Sigmoid colon (tissue), 7 donors: Measurements from ENCODE around the gene GSG1L. TPM values are rescaled to one million over a fixed set of nuclear protein-coding genes. Genes with fewer than 3 reads are reported as not detected.

Source experiments
- DNase-seq: peaks from one replicate; pipeline ENCODE4 v3.0.0-alpha.2; 2019
- H3K27ac ChIP-seq, 4 donors: fragments of 200-600 bp; sonication (generic); one replicate each; pipeline ENCODE4 v1.5.1; 2016 to 2019; ENCODE audit warnings: mild to moderate bottlenecking in 1 of 4
- H3K27me3 ChIP-seq, 3 donors: fragments of 200-600 bp; sonication (generic); one replicate each; pipeline ENCODE4 v1.5.1; 2019; ENCODE audit warnings: mild to moderate bottlenecking in 1 of 3
- H3K36me3 ChIP-seq, 4 donors: fragments of 200-600 bp; sonication (generic); one replicate each; pipeline ENCODE4 v1.5.1; 2016 to 2019
- H3K4me1 ChIP-seq, 4 donors: fragments of 200-600 bp; sonication (generic); one replicate each; pipeline ENCODE4 v1.5.1; 2017 to 2019
- H3K4me3 ChIP-seq, 4 donors: fragments of 200-600 bp; sonication (generic); one replicate each; pipeline ENCODE4 v1.5.1; 2017 to 2019; ENCODE audit warnings: mild to moderate bottlenecking in 2 of 4, moderate library complexity in 1 of 4
- H3K9me3 ChIP-seq, 4 donors: fragments of 200-600 bp in 3 of 4; sonication (generic) in 3 of 4; one replicate each; pipeline versions ENCODE4 v1.5.1 to v1.6.1; 2013 to 2019
- EP300 ChIP-seq, 4 donors: sonication (generic); formaldehyde crosslinking; IDR thresholded peaks; one replicate each; pipeline ENCODE4 v1.6.1; 2017; ENCODE audit warnings: antibody characterized with exemption in 4 of 4
- POLR2A ChIP-seq, 2 donors: fragments of 450-650 bp; IDR thresholded peaks; one replicate each; pipeline ENCODE4 v1.6.1; 2016; ENCODE audit warnings: antibody characterized with exemption in 2 of 2, mild to moderate bottlenecking in 2 of 2, moderate library complexity in 2 of 2
- POLR2AphosphoS5 ChIP-seq, 4 donors: sonication (generic); formaldehyde crosslinking; IDR thresholded peaks; one replicate each; pipeline ENCODE4 v1.6.1; 2017; ENCODE audit warnings: antibody characterized with exemption in 4 of 4
- WGBS, 2 donors: extraction: QIAGEN DNeasy Blood & Tissue Kit; methylation state at CpG; one replicate each; pipeline ENCODE4 v1.1.7; 2013; 5-methylcytosine and 5-hydroxymethylcytosine counted together
- intact Hi-C: fragments of 100-400 bp; cut with DNase I; formaldehyde crosslinking; loops from one replicate; pipeline ENCODE4 v1.15.1; 2023
- polyA plus RNA-seq, 3 donors: library from polyadenylated mRNA; stranded (reverse); fragments of 200-250 nt; gene quantifications; one replicate each; pipeline ENCODE4 v1.2.3, GENCODE V29; 2013
- total RNA-seq, 4 donors: library from RNA; depleted of rRNA; stranded (reverse); fragments of >200 nt; gene quantifications; one replicate each; pipeline ENCODE4 v1.1.0, GENCODE V29; 2016
- TF ChIP-seq, protein P1 (sequence below), 4 experiments: fragments of 450-650 bp in 3 of 4; fragments of 200-600 bp in 1 of 4; IDR thresholded peaks; one replicate each; pipeline ENCODE4 v1.5.1; 2016 to 2019; ENCODE audit warnings: antibody characterized with exemption in 4 of 4, mild to moderate bottlenecking in 3 of 4, moderate library complexity in 2 of 4
- donor health status: healthy with polysubstance abuse.
- donor health status: Bipolar disorder and iron deficiency.
- donor health status: healthy.

GSG1L gene
- total and polyA plus RNA-seq, 7 donors: 0.25 to 0.66 (median 0.36) TPM; not detected in 2

DNA sequence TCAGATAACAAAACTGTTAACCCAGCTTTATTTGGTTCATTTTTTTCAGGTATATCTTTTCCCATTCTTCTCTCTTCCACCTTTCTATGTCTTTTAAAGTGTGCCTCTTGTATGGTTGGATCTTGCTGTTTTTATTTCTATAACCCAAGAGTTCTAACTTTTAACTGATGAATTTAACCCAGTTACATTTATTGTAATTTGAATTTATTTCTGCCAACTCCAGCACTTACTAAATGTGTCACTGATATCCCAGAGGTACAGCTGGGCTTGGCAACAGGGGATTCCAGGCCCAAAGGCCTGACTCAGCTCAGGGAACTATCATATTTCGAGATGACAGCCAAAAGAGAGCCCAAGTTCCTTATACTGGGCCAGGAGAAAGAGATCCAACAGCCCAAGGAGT lies 200.1 kb downstream of the GSG1L start:
- 60 to 65% methylated on average over 1 of the region's 1 CpG for WGBS, 2 donors
- TF ChIP-seq POLR2A (IDR thresholded peaks at IDR 0.05) (no peak), POLR2AphosphoS5 (IDR thresholded peaks at IDR 0.05) (no peak), EP300 (IDR thresholded peaks at IDR 0.05) (no peak)
- TF ChIP-seq, protein P1, sequence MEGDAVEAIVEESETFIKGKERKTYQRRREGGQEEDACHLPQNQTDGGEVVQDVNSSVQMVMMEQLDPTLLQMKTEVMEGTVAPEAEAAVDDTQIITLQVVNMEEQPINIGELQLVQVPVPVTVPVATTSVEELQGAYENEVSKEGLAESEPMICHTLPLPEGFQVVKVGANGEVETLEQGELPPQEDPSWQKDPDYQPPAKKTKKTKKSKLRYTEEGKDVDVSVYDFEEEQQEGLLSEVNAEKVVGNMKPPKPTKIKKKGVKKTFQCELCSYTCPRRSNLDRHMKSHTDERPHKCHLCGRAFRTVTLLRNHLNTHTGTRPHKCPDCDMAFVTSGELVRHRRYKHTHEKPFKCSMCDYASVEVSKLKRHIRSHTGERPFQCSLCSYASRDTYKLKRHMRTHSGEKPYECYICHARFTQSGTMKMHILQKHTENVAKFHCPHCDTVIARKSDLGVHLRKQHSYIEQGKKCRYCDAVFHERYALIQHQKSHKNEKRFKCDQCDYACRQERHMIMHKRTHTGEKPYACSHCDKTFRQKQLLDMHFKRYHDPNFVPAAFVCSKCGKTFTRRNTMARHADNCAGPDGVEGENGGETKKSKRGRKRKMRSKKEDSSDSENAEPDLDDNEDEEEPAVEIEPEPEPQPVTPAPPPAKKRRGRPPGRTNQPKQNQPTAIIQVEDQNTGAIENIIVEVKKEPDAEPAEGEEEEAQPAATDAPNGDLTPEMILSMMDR (IDR thresholded peaks at IDR 0.05): no peak
- no peak overlapping the region for H3K4me3 ChIP-seq
- no peaks in the 10 kb centered on the region for H3K4me1 ChIP-seq
- H3K27me3 ChIP-seq: no peaks in the 10 kb centered on the region
- H3K36me3 ChIP-seq: no peaks in the 10 kb centered on the region
- no peak overlapping the region for H3K27ac ChIP-seq
- H3K9me3 ChIP-seq: peaks cover 0 to 17% (median 8%) of the 10 kb centered on the region in 4 donors
- intact Hi-C loops: no loop called here
- DNase-seq: no peak

GRCh38 chr16:27862953-27863352 lies 200.6 kb downstream of the GSG1L start:
- intact Hi-C loops: no loop called here
- TF ChIP-seq, protein P1 (IDR thresholded peaks at IDR 0.05): no peak
- no peak for TF ChIP-seq EP300 (IDR thresholded peaks at IDR 0.05)
- no peak for TF ChIP-seq POLR2AphosphoS5 (IDR thresholded peaks at IDR 0.05)
- no peak for TF ChIP-seq POLR2A (IDR thresholded peaks at IDR 0.05)
- no peak for DNase-seq
- WGBS, 2 donors: 95 to 98% methylated on average over 1 of the region's 1 CpG
- Histone ChIP-seq H3K36me3 (no peaks in the 10 kb centered on the region), H3K4me3 (no peak overlapping the region), H3K27me3 (no peaks in the 10 kb centered on the region), H3K4me1 (no peaks in the 10 kb centered on the region), H3K27ac (no peak overlapping the region), H3K9me3 (peaks cover 0 to 17% (median 8%) of the 10 kb centered on the region in 4 donors)

- no peak for DNase-seq
- TF ChIP-seq EP300 (IDR thresholded peaks at IDR 0.05): no peak
- TF ChIP-seq POLR2AphosphoS5 (IDR thresholded peaks at IDR 0.05): no peak
- TF ChIP-seq, protein P1 (IDR thresholded peaks at IDR 0.05): no peak
- no peak for TF ChIP-seq POLR2A (IDR thresholded peaks at IDR 0.05)
- H3K27me3 ChIP-seq: no peaks in the 10 kb centered on the region
- H3K36me3 ChIP-seq: no peaks in the 10 kb centered on the region
- intact Hi-C loops: no loop called here
- H3K4me3 ChIP-seq: no peak overlapping the region
- peaks cover 0 to 17% (median 8%) of the 10 kb centered on the region in 4 donors for H3K9me3 ChIP-seq
- no peak overlapping the region for H3K27ac ChIP-seq
- WGBS, 2 donors: 71 to 79% methylated on average over 7 of the region's 7 CpGs
- H3K4me1 ChIP-seq: no peaks in the 10 kb centered on the region
Observed at GRCh38 chr16:27860091-27860490, 203.4 kb downstream of the GSG1L start.

DNA sequence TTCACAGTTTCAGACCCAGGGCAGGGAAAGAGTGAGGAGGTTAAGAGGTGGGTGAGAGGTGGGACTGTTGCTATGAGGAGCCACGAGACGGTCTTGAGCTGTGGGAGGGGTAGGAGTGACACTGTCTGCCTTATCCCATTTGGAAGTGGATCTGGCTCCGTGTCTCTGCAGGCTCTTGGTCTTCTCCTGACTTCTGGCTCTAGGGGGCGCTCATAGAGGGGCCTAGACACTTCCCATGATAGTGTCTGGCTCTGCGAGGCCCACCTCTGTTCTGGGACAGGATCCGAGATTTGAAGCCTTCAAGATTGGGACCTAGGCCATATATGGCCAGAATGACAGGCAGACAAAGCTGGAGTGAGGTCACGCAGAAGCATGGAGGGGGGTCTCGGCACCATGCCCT lies 204.5 kb downstream of the GSG1L start:
- intact Hi-C loops: no loop called here
- peaks cover 0 to 14% (median 7%) of the 10 kb centered on the region in 4 donors for H3K9me3 ChIP-seq
- H3K36me3 ChIP-seq: no peaks in the 10 kb centered on the region
- no peaks in the 10 kb centered on the region for H3K27me3 ChIP-seq
- peak; percentile 19 for DNase-seq
- no peaks in the 10 kb centered on the region for H3K4me1 ChIP-seq
- TF ChIP-seq POLR2A (IDR thresholded peaks at IDR 0.05) (no peak), POLR2AphosphoS5 (IDR thresholded peaks at IDR 0.05) (no peak), EP300 (IDR thresholded peaks at IDR 0.05) (no peak)
- TF ChIP-seq, protein P1 (IDR thresholded peaks at IDR 0.05): no peak
- 52 to 64% methylated on average over 8 of the region's 8 CpGs for WGBS, 2 donors
- no peak overlapping the region for H3K27ac ChIP-seq
- H3K4me3 ChIP-seq: no peak overlapping the region

DNA sequence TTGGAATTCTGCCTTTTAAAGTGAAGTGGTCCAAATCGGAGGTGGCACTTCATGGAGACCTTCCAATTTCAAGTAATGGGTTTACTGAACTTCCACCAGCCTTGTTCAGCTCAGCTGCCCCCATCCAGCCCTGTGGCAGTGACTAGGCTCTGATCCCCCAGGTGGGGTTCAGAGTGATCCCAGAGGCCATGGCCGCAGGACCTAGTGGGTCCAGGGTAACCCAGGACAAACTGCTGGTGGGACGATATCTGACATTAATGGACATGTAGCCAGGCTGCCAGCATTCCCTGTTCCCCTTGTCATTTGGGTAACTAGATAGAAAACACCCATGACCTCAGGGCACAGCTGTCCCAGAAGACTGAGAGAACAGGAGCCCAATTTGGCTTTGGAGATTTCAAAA lies 209.9 kb downstream of the GSG1L start:
- DNase-seq: peak; percentile 12
- intact Hi-C loops: no loop called here
- Histone ChIP-seq H3K36me3 (no peaks in the 10 kb centered on the region), H3K4me3 (no peak overlapping the region), H3K27ac (no peak overlapping the region), H3K9me3 (no peaks in the 10 kb centered on the region), H3K4me1 (no peaks in the 10 kb centered on the region), H3K27me3 (peaks cover 0 to 20% (median 0%) of the 10 kb centered on the region in 3 donors)
- 74 to 78% methylated on average over 3 of the region's 3 CpGs for WGBS, 2 donors
- TF ChIP-seq POLR2A (IDR thresholded peaks at IDR 0.05) (no peak), POLR2AphosphoS5 (IDR thresholded peaks at IDR 0.05) (no peak), EP300 (IDR thresholded peaks at IDR 0.05) (no peak)
- TF ChIP-seq, protein P1 (IDR thresholded peaks at IDR 0.05): no peak
